Endothelial cell (in vitro differentiated cells): ENCODE results near the gene MYO1D. TPM values are rescaled to one million over a fixed set of nuclear protein-coding genes. Genes with fewer than 3 reads are reported as not detected.

Source experiments
- DNase-seq: peaks from one replicate; pipeline ENCODE4 v3.0.0; 2021; ENCODE audit warnings: low spot score
- H3K27ac Mint-ChIP-seq: one replicate; pipeline ENCODE4 v1.8.0; 2021; ENCODE audit warnings: mixed read lengths, inconsistent platforms; ENCODE audit not compliant: unreplicated experiment
- H3K27me3 Mint-ChIP-seq: one replicate; pipeline ENCODE4 v1.8.0; 2021; ENCODE audit warnings: mild to moderate bottlenecking, moderate library complexity, mixed read lengths, inconsistent platforms; ENCODE audit not compliant: unreplicated experiment
- H3K36me3 Mint-ChIP-seq: one replicate; pipeline ENCODE4 v1.8.0; 2021; ENCODE audit warnings: mild to moderate bottlenecking, low read depth, mixed read lengths, inconsistent platforms; ENCODE audit not compliant: unreplicated experiment
- H3K4me1 Mint-ChIP-seq: one replicate; pipeline ENCODE4 v1.8.0; 2021; ENCODE audit warnings: mild to moderate bottlenecking, mixed read lengths, inconsistent platforms; ENCODE audit not compliant: unreplicated experiment
- H3K4me3 Mint-ChIP-seq: one replicate; pipeline ENCODE4 v1.8.0; 2021; ENCODE audit warnings: mild to moderate bottlenecking, mixed read lengths, inconsistent platforms; ENCODE audit not compliant: unreplicated experiment
- H3K9me3 Mint-ChIP-seq: one replicate; pipeline ENCODE4 v1.8.0; 2021; ENCODE audit warnings: mixed read lengths, inconsistent platforms; ENCODE audit not compliant: unreplicated experiment
- CTCF ChIP-seq: fragments of 200-600 bp; sonication (generic); IDR thresholded peaks from one replicate; pipeline ENCODE4 v1.5.0; 2021; ENCODE audit warnings: antibody characterized with exemption; ENCODE audit not compliant: unreplicated experiment
- total RNA-seq: library from RNA; stranded (reverse); fragmentation: NEBNext Ultra II Directional; extraction: Animal tissue kit (Norgen Biotek cat#: 25700); gene quantifications from one replicate; pipeline ENCODE4 v1.2.1, GENCODE V29; 2021; ENCODE audit not compliant: unreplicated experiment

The MYO1D gene
- total RNA-seq, 1 donor from 2014 or later: 26.4 TPM

GRCh38 chr17:32502013-32502412 lies 374.9 kb downstream of the MYO1D start:
- no peak for TF ChIP-seq CTCF
- no peak overlapping the region for H3K4me3 Mint-ChIP-seq
- H3K27me3 Mint-ChIP-seq: peaks cover 5% of the 10 kb centered on the region
- no peaks in the 10 kb centered on the region for H3K36me3 Mint-ChIP-seq
- H3K4me1 Mint-ChIP-seq: no peaks in the 10 kb centered on the region
- no peak for DNase-seq
- H3K9me3 Mint-ChIP-seq: no peaks in the 10 kb centered on the region
- H3K27ac Mint-ChIP-seq: no peak overlapping the region

- no peaks in the 10 kb centered on the region for H3K36me3 Mint-ChIP-seq
- H3K9me3 Mint-ChIP-seq: no peaks in the 10 kb centered on the region
- no peak overlapping the region for H3K4me3 Mint-ChIP-seq
- no peaks in the 10 kb centered on the region for H3K4me1 Mint-ChIP-seq
- TF ChIP-seq CTCF: no peak
- H3K27ac Mint-ChIP-seq: no peak overlapping the region
- H3K27me3 Mint-ChIP-seq: peaks cover 6% of the 10 kb centered on the region
- no peak for DNase-seq
These were observed 378.5 kb downstream of the MYO1D start for GRCh38 chr17:32498391-32498790.

- no peak for TF ChIP-seq CTCF
- peaks cover 5% of the 10 kb centered on the region for H3K4me1 Mint-ChIP-seq
- peak overlapping the region; percentile 9 for H3K4me3 Mint-ChIP-seq
- H3K27me3 Mint-ChIP-seq: peaks cover 6% of the 10 kb centered on the region
- H3K36me3 Mint-ChIP-seq: peaks cover 5% of the 10 kb centered on the region
- no peak overlapping the region for H3K27ac Mint-ChIP-seq
- H3K9me3 Mint-ChIP-seq: no peaks in the 10 kb centered on the region
- DNase-seq: no peak
These were observed 379.3 kb downstream of the MYO1D start for GRCh38 chr17:32497431-32498205.

- no peaks in the 10 kb centered on the region for H3K9me3 Mint-ChIP-seq
- H3K27me3 Mint-ChIP-seq: peaks cover 6% of the 10 kb centered on the region
- H3K4me3 Mint-ChIP-seq: no peak overlapping the region
- H3K36me3 Mint-ChIP-seq: peaks cover 11% of the 10 kb centered on the region
- H3K4me1 Mint-ChIP-seq: peaks cover 13% of the 10 kb centered on the region
- TF ChIP-seq CTCF: no peak
- H3K27ac Mint-ChIP-seq: no peak overlapping the region
- DNase-seq: no peak
These were observed 380.4 kb downstream of the MYO1D start for GRCh38 chr17:32496395-32497073.
